NK-92 treated with Interleukin-12 subunit alpha and Interleukin-12 subunit beta, amount 100 ng/mL, for 24 hours (cell line): ENCODE measurements around the gene CRYBA2.

Experiments
- DNase-seq: peaks from one replicate; lab custom pipeline; 2025; lab: John Stamatoyannopoulos, UW

Gene CRYBA2

DNA sequence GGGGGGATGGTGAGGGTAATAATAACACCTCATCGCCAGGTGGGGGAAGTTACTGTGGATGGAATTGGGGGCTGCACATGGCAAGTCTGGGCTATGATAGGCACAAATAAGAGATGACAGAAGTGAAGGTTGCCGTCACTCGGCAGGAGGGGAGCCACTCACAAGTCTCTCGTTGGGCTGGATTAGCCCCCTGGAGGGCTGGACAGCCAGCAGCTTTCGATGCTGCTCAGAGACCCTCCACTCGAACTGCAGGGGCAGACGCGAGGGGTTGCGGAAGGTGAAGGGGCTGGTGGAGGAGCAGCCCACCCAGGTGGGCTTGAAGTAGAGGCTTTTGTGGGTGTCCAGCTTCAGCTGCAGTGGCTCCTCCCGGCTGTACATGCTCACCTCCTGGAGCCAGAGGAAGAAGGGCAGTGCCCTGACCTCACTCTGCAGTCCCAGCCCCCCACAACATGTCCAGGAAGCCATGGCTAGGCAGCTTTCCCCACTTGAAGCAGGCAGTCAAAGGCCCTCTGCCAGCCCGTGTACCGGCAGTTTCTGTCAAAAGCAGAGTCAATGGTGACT lies 29.9 kb upstream of the CRYBA2 start:
- DNase-seq, result no peak

DNA sequence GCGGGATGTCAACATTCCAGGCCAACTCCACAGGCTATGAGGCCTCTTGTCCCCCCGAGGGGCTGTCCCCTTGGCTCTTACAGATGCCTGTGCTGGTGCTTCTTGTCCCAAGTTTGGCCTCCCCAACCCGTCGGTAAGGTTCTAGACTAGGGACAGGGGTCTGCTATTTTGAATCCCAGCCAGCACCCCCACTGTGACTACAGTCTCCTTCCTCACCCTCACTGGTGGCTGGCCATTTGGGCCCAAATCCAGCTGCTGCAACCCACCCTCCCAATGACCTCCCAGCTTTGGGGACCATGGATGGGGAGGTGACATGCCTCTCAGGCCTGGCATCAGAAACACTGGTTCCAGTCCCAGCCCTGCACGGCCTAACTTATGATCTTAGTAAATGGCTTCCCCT lies 29.4 kb upstream of the CRYBA2 start:
- DNase-seq, result no peak

DNA sequence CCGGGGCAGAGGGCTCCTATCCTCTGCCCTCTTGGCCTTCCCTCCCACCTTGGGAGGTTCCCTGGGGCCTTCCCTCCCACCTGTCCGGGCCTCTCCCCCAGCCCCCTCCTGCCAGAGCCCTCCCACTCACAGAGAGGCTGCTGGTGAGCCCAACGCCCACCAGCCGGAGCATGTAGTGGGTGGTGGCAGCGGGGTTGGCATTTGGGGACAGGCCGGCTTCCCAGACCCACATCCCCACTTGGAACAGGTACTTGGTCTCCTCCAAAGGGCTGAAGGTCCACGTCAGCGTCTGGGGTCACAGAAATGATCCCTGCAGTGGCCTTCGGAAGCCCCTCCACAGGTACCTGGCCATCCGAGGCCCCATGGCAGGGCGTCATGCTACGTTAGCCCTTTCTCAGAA lies 28.8 kb upstream of the CRYBA2 start:
- no peak for DNase-seq

DNA sequence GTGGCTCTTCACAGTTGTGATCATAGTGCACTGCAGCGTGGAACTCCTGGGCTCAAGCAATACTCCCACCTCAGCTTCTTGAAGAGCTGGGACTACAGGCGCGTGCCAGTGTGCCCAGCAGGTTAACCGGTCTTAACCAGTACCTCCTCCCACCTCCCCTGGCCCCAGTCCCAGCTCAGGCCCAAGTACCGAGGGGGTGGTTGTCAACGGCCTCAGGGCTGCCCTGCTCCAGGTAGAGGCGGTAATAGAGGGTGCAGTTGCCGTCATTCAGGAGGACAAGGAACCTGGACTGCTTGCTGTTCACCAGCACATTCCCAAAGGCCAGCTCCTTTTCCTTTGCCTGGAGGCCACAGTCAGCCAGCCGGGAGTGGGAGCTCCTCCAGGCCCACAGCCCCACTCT lies 28.4 kb upstream of the CRYBA2 start:
- DNase-seq, result no peak

DNA sequence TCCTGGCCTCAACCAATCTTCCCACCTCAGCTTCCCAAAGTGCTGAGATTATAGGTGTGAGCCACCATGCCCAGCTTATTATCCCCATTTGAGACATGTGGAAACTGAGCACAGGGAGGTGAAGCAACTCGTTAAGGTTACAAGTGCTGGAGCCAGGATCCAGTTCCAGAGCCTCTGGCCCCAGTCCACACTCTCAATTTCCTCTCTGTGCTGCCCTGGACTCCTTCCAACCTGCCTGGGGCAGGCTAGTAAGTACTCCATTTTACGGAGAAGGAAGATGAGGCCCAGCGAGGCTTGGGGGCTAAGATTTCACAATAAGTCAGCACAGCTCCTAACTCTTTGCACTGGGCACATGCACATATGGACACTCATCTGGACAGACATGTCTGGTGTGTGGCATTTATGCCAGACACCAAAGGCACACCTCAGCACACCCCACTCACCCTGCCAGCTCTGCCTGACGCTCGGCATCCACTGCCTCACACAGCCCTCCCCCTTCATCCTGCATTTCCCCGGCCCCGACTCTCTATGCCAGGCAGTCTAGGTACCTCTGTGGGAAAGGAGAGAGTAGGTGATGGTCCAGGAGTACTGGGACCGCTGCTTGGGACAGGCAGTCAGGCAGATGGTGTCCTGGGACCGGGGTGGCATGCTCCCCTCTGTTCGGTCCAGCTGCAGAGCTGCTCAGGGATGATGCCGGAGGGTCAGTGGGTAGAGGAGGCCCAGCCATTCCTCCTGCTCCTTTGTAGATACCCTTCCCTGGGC lies 27.6 kb upstream of the CRYBA2 start:
- DNase-seq, result no peak

DNA sequence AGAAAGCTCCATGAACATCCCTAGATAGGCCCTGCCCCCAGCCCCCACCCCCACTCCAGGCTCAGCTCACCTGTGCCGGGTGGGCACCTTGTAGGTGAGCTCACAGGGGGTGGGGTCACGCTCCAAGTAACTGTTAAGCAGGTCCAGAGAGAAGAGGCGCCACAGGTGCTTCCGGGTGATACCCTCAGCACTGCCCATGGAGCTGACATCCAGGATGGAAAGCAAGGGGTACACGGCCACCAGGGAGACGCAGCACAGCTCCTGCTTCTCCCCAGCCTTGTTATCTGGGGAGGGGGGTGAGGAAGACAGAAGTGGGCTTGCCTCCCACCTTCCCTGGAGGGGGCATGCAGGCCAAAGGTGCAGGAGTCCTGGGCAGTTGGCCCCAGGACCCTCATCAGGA lies 26.2 kb upstream of the CRYBA2 start:
- DNase-seq, result no peak

DNA sequence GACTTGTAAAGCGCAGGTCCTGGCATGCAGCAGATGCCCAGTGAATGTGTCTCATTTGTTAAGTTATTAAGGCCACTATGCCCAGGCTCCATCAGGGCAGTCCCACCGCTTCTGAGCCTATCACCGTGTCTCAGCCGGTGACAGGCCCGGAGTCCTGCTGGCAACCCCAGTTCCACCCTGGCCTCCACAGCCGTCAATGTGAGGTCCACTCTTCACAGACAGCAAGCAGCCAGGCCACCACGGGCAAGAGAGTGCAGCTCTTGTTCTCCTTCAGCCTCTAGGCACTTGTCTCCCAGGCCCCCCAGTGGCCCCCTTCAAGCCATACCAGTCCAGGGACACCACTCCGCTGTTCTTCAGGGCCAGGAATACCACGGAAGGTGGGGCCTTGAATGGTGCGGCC lies 25.5 kb upstream of the CRYBA2 start:
- no peak for DNase-seq

DNA sequence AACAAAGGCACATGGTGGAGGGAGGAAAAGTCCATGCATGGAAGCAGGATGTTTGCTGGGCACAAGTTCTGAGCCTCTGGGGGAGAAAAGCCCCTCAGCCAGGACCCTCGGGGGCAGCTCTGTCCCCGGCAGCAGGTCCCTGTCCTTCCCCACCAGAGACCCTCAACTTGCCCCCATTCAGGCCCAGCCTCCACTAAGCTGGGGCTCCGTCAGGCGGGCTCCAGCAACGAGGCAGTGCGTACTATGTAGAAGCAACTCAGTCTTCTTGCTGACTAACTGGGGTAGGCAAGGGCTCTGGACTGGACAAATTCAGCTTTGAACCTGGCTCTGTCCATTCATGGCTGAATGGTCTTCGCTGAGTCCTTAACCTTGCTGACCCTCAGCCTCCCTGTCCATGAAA lies 25.1 kb upstream of the CRYBA2 start:
- DNase-seq, result no peak

DNA sequence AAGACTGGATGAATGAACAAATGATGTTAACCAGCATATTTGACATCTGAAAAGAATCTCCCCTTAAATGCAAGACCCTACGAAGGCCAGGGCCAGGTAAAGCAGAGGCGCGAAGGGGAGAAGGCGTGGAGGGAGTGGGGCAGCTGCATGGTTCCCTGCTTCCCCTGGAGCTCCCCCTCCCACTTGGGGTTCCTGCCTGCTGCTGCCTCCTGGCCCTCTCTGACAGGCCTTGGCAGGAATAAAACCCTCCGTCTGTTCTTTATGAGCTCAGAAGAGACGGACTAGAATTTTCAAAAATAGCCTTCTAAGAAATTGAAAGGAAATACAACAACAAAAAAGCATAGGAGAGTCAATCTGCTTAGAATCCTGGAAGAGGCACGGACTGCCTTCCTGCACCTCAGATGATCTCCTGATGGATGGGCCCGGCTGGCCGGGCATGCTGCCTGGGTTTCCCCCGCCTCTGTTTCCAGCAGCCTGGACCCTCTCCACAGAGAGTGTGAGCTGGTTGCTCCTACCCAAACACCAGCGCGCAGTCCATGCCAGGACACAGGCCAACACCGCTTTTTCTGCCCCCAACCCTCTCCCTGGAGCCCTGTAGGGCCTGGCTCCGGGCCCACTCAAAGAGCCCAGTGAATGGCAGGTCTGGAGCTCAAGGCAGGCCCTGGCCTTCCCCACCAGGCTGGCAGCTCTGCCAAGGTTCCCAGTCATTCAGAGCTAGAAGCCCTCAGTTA lies 24.1 kb upstream of the CRYBA2 start:
- DNase-seq, result no peak

DNA sequence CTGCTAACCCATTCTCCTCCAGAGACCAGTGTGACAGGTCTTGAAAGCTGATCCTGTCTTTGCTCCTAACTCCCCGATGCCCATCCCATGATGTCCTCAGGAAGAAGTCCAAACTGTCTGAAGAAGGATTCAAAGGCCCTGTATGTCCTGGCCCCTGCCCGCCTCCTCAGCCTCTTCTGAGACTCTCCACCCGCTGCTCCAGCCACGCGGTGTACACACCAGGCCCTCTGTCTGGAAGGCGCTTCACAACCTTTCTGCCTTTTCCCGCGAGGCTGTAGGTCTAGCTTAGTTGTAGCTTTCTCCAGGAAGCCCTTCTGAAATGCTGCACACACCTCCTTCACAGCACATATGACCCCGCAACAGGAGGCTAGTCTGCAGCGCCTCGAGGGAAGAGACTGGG lies 23.5 kb upstream of the CRYBA2 start:
- DNase-seq, result no peak

DNA sequence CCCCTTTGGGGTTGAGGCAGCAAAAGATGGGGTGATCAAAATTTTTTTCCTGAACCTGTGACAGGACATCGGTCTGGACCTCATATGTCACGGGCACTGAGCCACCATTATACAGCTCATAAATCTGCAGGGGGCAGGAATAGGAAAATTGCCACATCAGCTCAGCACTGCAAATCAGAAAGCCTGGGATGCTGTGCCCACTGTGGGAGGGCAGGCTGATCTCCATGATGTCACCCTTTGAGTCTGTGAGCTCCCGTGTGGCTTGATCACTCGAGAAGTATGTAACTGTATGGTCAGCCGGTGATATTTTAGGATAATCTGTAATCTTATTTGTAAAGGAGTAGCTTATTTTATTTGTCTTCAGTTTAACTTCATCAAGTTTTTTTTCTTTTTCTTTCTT lies 17.7 kb upstream of the CRYBA2 start:
- no peak for DNase-seq

DNA sequence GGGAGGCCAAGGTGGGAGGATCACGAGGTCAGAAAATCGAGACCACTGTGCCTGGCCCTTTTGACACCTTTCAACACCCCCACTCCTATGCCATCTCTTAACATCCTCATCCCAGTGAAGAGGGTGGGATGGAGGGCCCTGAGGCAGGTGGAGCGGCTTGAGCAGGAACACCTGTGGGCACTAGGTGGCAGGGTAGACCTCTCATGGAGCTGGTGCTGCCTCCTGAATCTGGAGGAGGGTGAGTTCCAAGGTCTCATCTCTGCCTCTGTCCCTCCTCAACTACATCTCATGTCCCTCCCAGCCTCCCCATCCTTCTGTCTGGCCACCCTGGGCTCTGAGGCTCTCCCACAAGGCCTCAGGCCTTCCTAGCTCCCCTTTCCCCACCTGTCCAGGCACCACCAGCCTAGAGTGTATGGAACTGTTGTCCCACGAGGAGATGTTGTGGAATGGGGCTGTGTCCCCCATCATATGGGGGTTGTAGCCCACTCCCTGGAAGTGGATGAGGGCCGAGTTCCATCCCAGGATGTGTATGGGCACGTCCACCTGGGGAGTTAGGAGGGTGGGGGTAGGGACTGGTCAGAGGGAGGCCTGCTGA lies 17.0 kb upstream of the CRYBA2 start:
- DNase-seq, result no peak

DNA sequence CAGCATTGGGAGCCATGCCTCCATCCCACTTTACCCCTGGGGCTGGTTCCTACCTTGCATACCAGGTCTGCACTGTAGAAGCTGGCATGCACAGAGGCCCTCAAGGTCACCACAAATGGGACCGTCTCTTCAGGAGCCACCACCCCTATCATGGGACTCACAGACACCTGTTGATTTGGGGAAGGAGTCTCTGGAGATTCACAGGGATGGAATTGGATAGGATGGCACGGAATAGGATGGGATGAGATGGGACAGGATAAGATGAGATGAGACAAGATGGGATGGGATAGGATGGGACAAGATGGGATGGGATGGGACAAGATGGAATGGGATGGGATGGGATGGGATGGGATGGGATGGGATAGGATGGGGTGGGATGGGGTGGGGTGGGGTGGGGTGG lies 16.1 kb upstream of the CRYBA2 start:
- no peak for DNase-seq

DNA sequence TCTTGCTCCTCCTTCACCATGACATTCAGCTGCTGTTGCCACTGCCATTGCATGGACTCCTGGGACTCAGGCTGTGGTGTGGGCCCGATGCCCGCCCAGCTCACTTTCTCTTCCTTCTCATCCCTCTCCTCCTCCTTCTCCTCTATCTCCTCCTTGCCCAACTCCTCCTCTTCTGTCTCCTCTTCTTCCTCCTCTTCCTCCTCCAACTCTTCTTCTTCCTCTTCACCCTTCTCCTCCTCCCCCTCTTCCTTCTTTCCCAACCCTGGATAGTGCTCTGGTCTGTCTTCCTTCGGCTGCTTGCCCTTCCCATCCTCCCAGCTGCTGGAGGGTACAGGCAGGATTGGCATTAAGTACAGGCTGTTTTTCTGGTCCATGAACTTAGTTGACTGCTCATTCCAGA lies 10.8 kb upstream of the CRYBA2 start:
- DNase-seq, result no peak

DNA sequence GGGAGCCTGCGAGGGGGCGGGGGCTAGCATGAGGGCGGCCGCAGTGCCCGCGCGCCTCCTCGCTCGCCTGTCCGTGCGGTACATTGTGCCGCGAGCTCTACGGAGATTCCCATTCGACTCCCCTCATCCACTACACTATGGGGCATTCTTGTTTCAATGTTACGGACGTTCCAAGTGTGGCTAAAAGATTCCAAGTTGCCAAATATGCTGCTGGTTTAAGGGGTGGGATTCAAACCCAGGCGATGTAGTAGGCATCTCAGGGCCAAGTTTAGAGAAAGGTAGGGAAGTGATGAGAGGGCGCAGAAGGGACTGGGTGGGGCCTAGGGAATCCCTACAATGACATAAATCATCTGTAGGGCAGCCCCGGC lies 10.0 kb upstream of the CRYBA2 start:
- DNase-seq, result no peak

DNA sequence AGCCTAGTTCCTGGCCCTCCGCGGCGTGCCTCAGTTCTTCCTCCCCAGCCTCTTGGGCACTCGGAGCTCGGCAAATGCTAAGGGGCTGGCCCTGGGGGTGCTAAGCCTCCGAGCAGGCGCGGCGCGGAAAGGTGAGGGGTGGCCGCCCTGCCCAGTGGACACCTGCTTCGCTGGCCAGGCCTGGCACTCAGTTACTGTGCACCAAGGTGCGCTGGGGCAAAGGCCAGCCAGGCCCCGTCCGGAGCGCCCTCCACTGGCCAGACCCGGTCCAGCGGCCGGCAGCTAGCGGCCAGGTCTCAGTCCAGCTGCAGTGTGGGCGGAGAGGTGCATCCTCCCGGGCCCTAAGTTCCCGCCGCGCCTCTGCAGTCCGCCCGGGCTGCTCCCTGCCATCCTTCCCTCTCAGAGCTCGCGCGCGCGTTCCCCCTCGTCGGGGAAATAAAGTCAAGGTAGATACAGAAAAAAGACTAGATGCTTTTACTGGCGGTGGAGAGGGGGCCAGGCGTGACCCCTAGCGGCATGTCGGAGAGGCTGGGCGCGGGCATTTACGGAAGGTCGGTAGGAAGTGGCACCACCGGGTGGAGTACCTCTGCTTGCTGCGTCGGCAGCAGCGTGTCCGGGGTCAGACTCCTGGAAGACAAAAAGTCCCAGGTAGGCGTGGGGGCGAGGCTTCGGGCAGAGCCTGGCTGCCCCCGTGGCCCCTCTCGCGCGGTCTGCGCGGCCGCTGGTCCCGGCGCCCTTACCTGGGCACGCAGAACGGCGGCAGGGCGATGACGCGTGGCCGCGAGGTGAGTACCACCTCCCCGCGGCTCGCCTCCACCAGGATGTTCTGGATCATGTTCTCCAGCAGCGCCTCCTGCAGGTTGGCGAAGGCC lies 9.4 kb upstream of the CRYBA2 start:
- no peak for DNase-seq

DNA sequence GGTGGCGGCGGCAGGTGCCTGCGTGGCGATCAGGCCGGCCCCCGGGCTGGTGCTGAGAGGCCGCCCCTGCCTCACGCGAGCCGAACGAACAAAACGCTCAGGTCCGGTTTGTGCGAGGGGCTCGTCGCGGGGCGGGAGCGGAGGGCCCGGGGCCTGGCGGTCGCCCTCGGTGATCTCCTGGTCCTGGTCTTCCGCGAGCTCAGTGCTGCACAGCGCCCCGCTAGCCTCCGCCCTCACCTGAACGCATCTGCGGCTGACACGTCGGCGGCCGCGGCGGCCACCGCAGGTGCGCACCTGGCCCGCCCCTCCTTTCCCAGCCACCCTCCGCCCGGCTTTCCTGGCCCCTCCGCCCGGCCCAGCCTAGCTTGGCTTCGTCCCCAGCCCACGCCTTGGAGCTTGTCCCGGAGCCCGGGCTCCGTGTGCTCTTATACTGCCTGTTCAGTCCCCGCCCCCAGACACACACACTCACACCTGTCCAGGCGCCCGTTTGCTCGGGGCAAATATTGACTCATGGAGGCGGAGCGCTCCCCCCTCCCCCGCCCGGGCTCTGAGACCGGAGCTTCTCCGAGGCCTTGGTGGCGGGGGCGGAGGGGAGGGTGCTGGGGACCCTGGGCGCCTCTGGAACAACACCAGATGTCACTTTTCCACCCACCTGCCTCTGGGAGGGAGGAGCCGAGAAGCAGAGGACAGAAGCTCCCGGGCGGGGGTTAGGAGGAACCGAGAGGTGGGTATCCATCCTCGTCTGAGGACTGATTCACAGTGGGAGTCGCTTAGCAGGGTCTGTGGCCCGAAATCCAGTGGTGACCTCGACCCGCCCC lies 8.6 kb upstream of the CRYBA2 start:
- no peak for DNase-seq

DNA sequence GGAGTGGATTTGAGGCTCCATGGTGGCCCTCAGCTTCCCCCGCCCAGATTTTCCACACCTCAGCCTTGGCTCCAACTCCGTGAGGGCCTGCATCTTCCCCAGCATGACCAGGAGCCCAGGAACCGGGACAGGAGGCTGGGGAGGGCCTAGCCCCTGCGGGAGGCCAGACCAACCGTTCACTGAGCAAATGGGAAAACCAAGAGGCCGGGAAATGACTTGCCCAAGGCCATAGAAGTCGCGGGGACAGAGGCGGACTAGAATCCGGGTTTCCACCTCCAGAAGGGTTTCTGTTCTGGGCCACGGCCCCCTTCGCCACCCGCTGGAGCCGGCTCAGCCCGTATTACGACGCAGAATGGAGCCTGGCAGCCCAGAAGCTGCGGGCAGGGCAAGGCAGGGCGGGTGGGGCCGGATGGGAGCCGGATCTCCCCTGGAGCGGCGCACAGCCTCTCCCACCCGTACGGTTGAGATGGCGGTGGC lies 7.9 kb upstream of the CRYBA2 start:
- DNase-seq, result no peak

DNA sequence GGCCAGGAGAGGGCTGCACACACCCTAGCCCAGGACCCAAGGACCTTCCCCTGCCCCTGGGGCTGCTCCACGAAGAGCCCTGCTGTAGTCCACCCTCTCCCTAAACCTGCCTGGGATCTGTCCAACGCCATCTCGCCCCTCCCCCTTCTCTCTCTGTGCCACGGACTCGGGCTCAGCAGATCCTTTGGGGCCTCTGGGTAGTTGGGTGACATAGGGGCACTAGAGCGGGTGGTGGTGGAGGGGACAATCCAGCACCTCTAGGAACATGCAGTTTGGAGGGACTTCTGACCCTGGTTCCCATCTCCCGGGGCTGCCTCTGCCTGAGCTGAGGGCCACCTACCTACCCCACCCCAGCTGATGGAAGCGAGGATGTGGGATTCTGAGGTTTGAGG lies 7.3 kb upstream of the CRYBA2 start:
- DNase-seq, result no peak

DNA sequence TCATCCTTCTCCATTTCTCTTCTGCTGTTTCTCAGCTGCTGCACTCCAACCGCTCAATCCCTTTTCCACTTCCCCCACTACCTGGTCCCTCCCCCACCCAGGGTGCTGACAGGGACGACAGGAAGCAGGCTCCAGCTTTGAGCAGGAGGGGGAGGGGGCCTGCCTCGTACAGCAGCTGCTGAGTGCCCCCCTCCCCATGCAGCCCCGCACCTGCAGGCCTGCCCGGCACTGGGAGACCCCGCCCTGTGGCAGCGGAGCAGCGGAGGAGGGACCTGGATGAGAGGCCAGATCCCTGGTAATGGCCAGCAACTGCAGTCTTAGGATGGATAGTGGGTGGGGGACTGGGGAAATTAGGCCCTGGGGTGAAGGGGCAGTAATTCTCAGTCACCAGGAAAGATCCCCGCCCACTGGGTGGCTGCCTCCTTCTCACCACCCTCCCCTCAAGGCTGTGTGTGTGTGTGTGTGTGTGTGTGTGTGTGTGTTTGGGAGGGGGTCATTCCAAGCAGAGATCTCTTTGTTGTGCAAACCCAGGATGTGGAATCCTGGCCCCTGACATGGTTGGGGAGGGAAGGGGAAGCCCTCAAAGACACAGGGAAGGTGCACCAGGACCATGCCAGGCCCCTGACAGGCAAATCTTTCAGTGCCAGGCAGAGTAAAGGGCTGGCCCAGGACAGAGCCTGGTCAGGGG lies 6.8 kb upstream of the CRYBA2 start:
- DNase-seq, result no peak
